ENCODE results near the gene FRAS1.

The FRAS1 gene

GRCh38 chr4:78451407-78451806, 394.3 kb downstream of the FRAS1 start:
- no peak for TF ChIP-seq REST (IDR thresholded peaks at IDR 0.05; ENCODE audit: insufficient read depth in 1 of 2, low read depth in 2 of 2, low read length in 2 of 2)
- no peak for TF ChIP-seq SIN3A (IDR thresholded peaks at IDR 0.05; ENCODE audit: borderline replicate concordance, insufficient read depth, low read length)
- no peak for TF ChIP-seq FOXP2 (optimal IDR thresholded peaks at IDR 0.05; ENCODE audit: borderline replicate concordance, extremely low read depth, extremely low read length, insufficient read depth)
- no peak for TF ChIP-seq POLR2AphosphoS5 (IDR thresholded peaks at IDR 0.05; ENCODE audit: low read depth, low read length)
- no peak for TF ChIP-seq TAF1 (IDR thresholded peaks at IDR 0.05; ENCODE audit: borderline replicate concordance, insufficient read depth, low read length)

GRCh38 chr4:78454016-78454415, 396.9 kb downstream of the FRAS1 start:
- no peak for TF ChIP-seq FOXP2 (optimal IDR thresholded peaks at IDR 0.05; ENCODE audit: borderline replicate concordance, extremely low read depth, extremely low read length, insufficient read depth)
- no peak for TF ChIP-seq SIN3A (IDR thresholded peaks at IDR 0.05; ENCODE audit: borderline replicate concordance, insufficient read depth, low read length)
- no peak for TF ChIP-seq REST (IDR thresholded peaks at IDR 0.05; ENCODE audit: insufficient read depth in 1 of 2, low read depth in 2 of 2, low read length in 2 of 2)
- no peak for TF ChIP-seq POLR2AphosphoS5 (IDR thresholded peaks at IDR 0.05; ENCODE audit: low read depth, low read length)
- no peak for TF ChIP-seq TAF1 (IDR thresholded peaks at IDR 0.05; ENCODE audit: borderline replicate concordance, insufficient read depth, low read length)

GRCh38 chr4:78457751-78458150, 400.6 kb downstream of the FRAS1 start:
- TF ChIP-seq FOXP2 (optimal IDR thresholded peaks at IDR 0.05; ENCODE audit: borderline replicate concordance, extremely low read depth, extremely low read length, insufficient read depth) (no peak), TAF1 (IDR thresholded peaks at IDR 0.05; ENCODE audit: borderline replicate concordance, insufficient read depth, low read length) (no peak), POLR2AphosphoS5 (IDR thresholded peaks at IDR 0.05; ENCODE audit: low read depth, low read length) (no peak), REST (IDR thresholded peaks at IDR 0.05; ENCODE audit: insufficient read depth in 1 of 2, low read depth in 2 of 2, low read length in 2 of 2) (no peak), SIN3A (IDR thresholded peaks at IDR 0.05; ENCODE audit: borderline replicate concordance, insufficient read depth, low read length) (no peak)

- TF ChIP-seq FOXP2 (optimal IDR thresholded peaks at IDR 0.05; ENCODE audit: borderline replicate concordance, extremely low read depth, extremely low read length, insufficient read depth): no peak
- TF ChIP-seq POLR2AphosphoS5 (IDR thresholded peaks at IDR 0.05; ENCODE audit: low read depth, low read length): no peak
- no peak for TF ChIP-seq SIN3A (IDR thresholded peaks at IDR 0.05; ENCODE audit: borderline replicate concordance, insufficient read depth, low read length)
- TF ChIP-seq TAF1 (IDR thresholded peaks at IDR 0.05; ENCODE audit: borderline replicate concordance, insufficient read depth, low read length): no peak
- no peak for TF ChIP-seq REST (IDR thresholded peaks at IDR 0.05; ENCODE audit: insufficient read depth in 1 of 2, low read depth in 2 of 2, low read length in 2 of 2)
Observed at GRCh38 chr4:78459327-78459726, 402.2 kb downstream of the FRAS1 start.

DNA sequence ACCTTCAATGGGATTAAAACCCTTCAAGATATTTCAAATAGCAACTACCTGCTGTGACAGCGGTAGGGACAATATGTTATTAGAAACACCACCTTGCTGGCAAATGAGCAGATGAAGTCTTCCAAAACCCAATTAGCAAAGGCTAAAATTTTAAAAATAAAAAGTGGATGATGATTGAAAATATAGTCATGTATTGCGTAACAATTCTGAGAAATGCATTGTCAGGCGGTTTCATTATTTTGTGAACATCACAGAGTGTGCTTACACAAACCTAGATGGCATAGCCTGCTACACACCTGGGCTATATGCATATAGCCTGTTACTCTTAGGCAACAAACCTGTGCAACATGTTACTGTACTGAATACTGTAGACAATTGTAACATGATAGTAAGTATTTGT, 403.2 kb downstream of the FRAS1 start:
- no peak for TF ChIP-seq REST (IDR thresholded peaks at IDR 0.05; ENCODE audit: insufficient read depth in 1 of 2, low read depth in 2 of 2, low read length in 2 of 2)
- no peak for TF ChIP-seq SIN3A (IDR thresholded peaks at IDR 0.05; ENCODE audit: borderline replicate concordance, insufficient read depth, low read length)
- no peak for TF ChIP-seq FOXP2 (optimal IDR thresholded peaks at IDR 0.05; ENCODE audit: borderline replicate concordance, extremely low read depth, extremely low read length, insufficient read depth)
- no peak for TF ChIP-seq POLR2AphosphoS5 (IDR thresholded peaks at IDR 0.05; ENCODE audit: low read depth, low read length)
- TF ChIP-seq TAF1 (IDR thresholded peaks at IDR 0.05; ENCODE audit: borderline replicate concordance, insufficient read depth, low read length): no peak

All from PFSK-1 (cell line).